Nucleus accumbens (tissue), 56 donors: ENCODE results near the gene HOXA9.

Source experiments
- DNase-seq, 56 donors: peaks; one replicate each; lab custom pipeline; 2025; lab: John Stamatoyannopoulos, UW

HOXA9 gene

GRCh38 chr7:27130540-27131389, 34.6 kb downstream of the HOXA9 start, which contains the start of gene HOXA4:
HOXA4 (minus strand) TSS chr7:27130757; CDS start chr7:27130733, 24 bp downstream.
- DNase-seq = peak in 7 of 56 donors; percentile 2 to 32 (median 5)

DNA sequence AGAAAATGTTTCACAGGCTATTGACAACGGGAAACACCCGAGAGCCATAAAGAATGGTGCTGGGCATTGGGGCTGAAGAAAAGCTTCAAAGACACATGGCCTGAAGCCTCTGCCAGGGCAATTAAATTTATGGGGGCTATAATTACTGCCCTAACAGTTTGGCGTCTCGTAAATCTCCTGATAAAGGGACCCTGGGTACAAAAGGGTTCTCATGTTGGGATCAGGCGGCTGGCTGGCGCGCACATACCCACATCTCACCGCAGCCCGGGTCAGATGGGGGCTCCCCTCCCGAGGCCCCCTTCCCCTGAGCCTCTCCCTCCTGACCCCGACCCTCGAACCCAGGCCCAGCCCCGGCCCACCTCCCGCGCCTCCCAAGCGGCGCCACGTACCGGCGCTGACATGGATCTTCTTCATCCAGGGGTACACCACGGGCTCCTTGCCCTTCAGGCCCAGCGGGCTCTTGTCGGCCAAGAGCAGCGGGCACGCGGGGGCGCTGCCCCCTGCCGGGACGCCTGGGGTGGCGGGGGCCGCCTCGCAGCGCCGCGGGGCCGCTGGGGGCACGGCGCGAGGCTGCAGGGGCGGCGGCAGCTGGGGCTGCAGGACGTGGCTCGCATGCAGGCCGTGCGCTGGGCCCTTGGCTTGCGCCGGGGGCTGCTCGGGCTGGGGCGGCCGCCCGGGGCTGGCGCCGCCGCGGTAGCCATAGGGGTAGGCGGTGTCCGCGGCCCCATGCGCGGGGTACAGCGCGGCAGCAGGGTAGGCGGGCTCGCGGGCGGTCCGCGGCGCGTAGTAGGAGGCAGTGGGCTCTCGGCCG, 35.4 kb downstream of the HOXA9 start:
- DNase-seq = no peak

DNA sequence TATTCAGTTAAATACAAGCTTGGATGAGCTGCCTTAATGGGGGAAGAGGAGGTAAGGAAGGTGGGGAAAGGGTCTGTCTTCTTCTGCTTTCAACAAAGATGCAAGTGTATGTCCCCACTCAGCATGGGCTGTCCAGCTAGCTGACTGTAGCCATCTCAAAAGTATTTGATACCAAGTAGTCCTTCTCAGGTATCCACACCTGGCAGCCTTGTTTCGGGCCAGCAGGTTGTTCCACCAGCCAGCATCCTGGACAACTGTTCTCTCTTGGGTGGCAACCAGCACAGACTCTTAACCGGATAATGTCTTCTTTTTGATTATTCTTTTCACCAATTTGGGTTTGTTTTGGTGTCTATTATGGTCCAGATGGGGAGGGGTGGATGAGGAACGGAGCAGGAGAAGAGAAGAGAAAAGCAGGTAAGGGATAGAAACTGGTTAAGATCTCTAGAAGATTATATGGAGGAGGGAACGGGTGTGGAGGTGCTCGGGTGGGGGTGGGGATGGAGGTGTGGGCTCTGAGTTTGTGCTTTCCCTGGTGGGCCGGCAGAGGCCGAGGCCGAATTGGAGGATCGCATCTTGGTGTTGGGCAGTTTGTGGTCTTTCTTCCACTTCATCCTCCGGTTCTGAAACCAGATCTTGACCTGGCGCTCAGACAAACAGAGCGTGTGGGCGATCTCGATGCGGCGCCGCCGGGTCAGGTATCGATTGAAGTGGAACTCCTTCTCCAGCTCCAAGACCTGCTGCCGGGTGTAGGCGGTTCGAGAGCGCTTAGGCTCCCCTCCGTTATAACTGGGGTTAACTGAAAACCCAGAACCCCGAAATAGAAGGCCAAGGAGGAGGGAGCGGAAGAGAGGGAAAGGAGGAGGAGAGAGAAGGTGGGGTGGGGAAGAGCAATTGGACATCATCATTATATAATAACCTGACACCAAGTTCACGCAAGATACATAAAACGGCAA, 36.3 kb downstream of the HOXA9 start:
- no peak for DNase-seq

GRCh38 chr7:27128034-27128433, 37.3 kb downstream of the HOXA9 start:
- no peak for DNase-seq

GRCh38 chr7:27126596-27127327, 38.6 kb downstream of the HOXA9 start:
- DNase-seq = no peak

GRCh38 chr7:27125986-27126394, 39.3 kb downstream of the HOXA9 start:
- no peak for DNase-seq

- no peak for DNase-seq
These were observed 40.2 kb downstream of the HOXA9 start for GRCh38 chr7:27124902-27125689.

DNA sequence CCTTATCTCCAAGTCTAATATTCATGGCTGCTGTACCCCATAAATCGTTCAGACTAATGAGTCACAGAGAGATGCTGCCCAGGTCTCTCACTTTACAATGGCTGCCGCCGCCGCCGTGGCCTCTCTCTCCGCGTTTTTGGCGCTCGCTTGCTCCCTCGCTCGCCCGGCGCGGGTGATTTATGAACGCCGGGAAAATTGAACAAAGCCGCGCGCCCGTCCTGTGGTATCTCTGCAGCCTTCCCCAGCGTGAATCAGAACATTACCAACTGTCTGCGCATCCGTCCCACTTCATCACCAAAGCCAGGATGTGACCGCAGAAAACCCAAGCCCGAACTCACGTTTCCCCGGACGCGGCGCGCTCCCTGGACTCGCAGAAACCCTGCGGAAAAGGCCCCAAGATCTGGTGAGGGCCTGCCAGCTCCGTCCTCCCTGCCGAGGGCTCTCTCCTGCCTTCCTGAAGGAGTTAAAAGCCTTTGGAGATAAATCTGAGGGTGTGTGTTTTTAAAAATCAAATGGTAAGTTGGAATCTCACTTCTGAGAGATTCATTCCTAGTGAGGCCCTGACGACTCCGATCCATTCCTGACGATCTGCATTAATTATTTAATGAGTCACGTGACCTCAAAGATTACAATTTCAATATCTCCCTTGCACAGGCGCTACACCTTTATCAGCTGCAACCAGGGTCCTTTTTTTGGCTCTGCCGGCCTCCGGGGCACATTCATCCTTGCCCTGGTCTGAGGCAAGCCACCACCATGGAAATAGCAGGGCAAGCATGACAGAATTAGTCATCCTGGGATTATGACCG, 41.0 kb downstream of the HOXA9 start:
- no peak for DNase-seq

DNA sequence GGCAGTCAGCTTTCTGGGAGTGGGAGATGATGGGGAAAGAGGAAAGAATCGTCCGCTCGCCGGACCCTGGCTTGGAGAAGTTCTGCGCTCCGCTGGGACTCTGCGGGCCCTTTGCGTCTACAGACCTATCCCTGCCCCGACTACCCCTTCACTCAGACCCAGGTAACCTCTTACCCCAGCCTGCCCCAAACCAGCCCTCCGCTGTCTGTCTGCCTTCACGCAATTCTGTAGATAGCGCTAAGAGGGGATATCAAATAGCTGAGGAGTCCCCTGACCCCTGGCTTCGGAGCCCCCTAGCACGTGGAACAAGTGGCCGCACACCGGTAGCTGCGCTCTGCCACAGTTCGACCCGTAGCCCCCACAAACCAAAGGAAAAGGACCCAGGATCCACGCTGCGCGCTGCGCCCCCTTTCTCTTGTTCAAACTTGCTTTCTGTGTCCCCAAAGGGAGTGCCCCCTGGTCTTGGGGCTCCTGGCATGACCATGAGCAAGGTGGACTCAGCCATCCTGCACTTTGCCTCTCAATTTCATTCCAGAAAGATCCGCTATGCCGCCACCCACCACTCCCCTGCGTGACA, 41.8 kb downstream of the HOXA9 start:
- no peak for DNase-seq

GRCh38 chr7:27123007-27123476, 42.3 kb downstream of the HOXA9 start:
- no peak for DNase-seq

GRCh38 chr7:27122077-27122910, 43.0 kb downstream of the HOXA9 start:
- no peak for DNase-seq

- DNase-seq = no peak
These were observed 43.7 kb downstream of the HOXA9 start for GRCh38 chr7:27121684-27122076.

DNA sequence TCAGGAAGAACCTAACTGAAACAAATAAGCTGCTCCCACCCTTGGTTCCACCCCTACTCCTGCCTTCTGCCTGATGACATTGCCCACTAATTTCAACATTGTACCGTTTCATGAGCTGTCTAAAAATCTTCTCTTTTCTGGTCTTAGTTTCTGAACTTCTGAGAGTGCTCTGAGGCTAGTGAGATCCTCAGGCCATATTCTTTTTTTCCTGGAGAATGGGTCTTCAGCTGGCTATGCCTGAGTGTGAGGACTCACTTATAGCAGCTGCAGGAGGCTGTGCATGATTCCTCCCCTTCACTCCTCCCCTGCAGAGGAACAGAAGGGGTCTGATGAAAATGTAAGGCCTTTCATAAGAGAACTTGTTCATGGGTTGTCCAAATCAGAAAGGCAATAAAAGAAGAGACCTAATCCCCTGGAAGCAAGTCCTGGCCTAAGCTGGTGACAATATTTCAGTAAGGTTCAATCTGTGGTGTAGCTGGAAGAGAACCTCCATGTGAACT, 45.9 kb downstream of the HOXA9 start:
- no peak for DNase-seq

GRCh38 chr7:27118580-27118979, 46.8 kb downstream of the HOXA9 start:
- DNase-seq = no peak

DNA sequence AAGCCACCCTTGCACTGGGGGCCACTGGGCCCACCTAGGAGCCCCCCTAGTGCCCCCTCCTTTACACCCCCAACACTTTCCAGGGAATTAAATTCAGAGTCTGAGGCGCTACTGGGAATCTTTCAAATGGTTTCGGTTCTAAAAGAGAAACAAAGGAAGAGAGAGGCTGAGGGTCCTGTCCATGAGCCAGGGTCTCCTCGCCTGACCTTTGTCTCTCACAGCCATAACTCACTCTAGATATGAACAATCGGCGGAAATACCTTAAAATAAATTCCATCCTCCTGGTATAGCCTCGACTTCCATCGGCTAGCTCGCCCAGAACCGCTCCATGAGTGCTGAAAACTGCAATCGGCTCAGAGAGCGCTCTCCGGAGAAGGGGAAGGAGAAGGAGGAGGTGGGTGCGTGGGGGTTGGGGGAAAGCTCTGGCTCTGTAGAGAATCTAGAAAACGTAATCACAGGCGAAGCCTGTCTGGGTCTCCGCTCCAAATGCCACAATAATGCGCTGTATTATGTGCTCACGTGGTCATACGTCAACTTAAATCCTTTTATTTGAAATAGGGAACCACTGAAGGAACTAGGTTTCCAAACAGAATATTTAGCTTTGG, 47.3 kb downstream of the HOXA9 start:
- no peak for DNase-seq
